Osteocyte (in vitro differentiated cells): ENCODE measurements around the gene GPC3. TPM values are rescaled to one million over a fixed set of nuclear protein-coding genes. Genes with fewer than 3 reads are reported as not detected.

ENCODE experiments used
- DNase-seq: peaks from one replicate; pipeline ENCODE4 v3.0.0; 2021; ENCODE audit warnings: mixed read lengths; ENCODE audit not compliant: unreplicated experiment; ENCODE audit errors: extremely low spot score
- H3K27ac Mint-ChIP-seq: one replicate; pipeline ENCODE4 v1.8.0; 2021; ENCODE audit warnings: mild to moderate bottlenecking, mixed read lengths; ENCODE audit not compliant: unreplicated experiment
- H3K27me3 Mint-ChIP-seq: one replicate; pipeline ENCODE4 v1.8.0; 2021; ENCODE audit warnings: mixed read lengths; ENCODE audit not compliant: unreplicated experiment
- H3K36me3 Mint-ChIP-seq: one replicate; pipeline ENCODE4 v1.8.0; 2021; ENCODE audit warnings: mixed read lengths; ENCODE audit not compliant: unreplicated experiment
- H3K4me1 Mint-ChIP-seq: one replicate; pipeline ENCODE4 v1.8.0; 2021; ENCODE audit warnings: mixed read lengths; ENCODE audit not compliant: unreplicated experiment
- H3K4me3 Mint-ChIP-seq: one replicate; pipeline ENCODE4 v1.8.0; 2021; ENCODE audit warnings: mild to moderate bottlenecking, moderate library complexity, mixed read lengths; ENCODE audit not compliant: unreplicated experiment
- H3K9me3 Mint-ChIP-seq: one replicate; pipeline ENCODE4 v1.8.0; 2021; ENCODE audit warnings: mixed read lengths; ENCODE audit not compliant: unreplicated experiment
- CTCF ChIP-seq: fragments of 200-600 bp; sonication (generic); IDR thresholded peaks from 2 replicates; pipeline ENCODE4 v1.5.0; 2021; ENCODE audit warnings: antibody characterized with exemption, mild to moderate bottlenecking, moderate library complexity
- total RNA-seq: library from RNA; stranded (reverse); gene quantifications from 2 replicates; pipeline ENCODE4 v1.2.1, GENCODE V29; 2021

The GPC3 gene
- total RNA-seq, 1 donor from 2014 or later = 19.6 TPM

GRCh38 chrX:134004084-134004483 is 18.7 kb upstream of the GPC3 start:
- peaks cover 34% of the 10 kb centered on the region for H3K4me1 Mint-ChIP-seq
- H3K4me3 Mint-ChIP-seq = no peak overlapping the region
- no peaks in the 10 kb centered on the region for H3K27me3 Mint-ChIP-seq
- H3K27ac Mint-ChIP-seq = peak overlapping the region; percentile 72
- no peak for TF ChIP-seq CTCF
- DNase-seq = no peak
- no peaks in the 10 kb centered on the region for H3K36me3 Mint-ChIP-seq
- no peaks in the 10 kb centered on the region for H3K9me3 Mint-ChIP-seq

- H3K27me3 Mint-ChIP-seq = no peaks in the 10 kb centered on the region
- H3K9me3 Mint-ChIP-seq = no peaks in the 10 kb centered on the region
- H3K4me1 Mint-ChIP-seq = peaks cover 44% of the 10 kb centered on the region
- TF ChIP-seq CTCF = no peak
- no peak overlapping the region for H3K4me3 Mint-ChIP-seq
- H3K36me3 Mint-ChIP-seq = no peaks in the 10 kb centered on the region
- H3K27ac Mint-ChIP-seq = peak overlapping the region; percentile 67
- no peak for DNase-seq
Observed at GRCh38 chrX:134002921-134003615, 17.7 kb upstream of the GPC3 start.

- Mint-ChIP-seq H3K4me1 (peaks cover 50% of the 10 kb centered on the region), H3K27me3 (no peaks in the 10 kb centered on the region), H3K9me3 (no peaks in the 10 kb centered on the region), H3K4me3 (no peak overlapping the region), H3K36me3 (no peaks in the 10 kb centered on the region), H3K27ac (no peak overlapping the region)
- TF ChIP-seq CTCF = no peak
- DNase-seq = no peak
Observed at GRCh38 chrX:134000260-134001245, 15.2 kb upstream of the GPC3 start.

GRCh38 chrX:133999031-133999705 is 13.8 kb upstream of the GPC3 start:
- Mint-ChIP-seq H3K9me3 (no peaks in the 10 kb centered on the region), H3K36me3 (no peaks in the 10 kb centered on the region), H3K4me1 (peaks cover 47% of the 10 kb centered on the region), H3K4me3 (no peak overlapping the region), H3K27me3 (no peaks in the 10 kb centered on the region), H3K27ac (peak overlapping the region; percentile 82)
- DNase-seq = no peak
- TF ChIP-seq CTCF = no peak
